ENCODE results near the gene GATA2.

The GATA2 gene

GRCh38 chr3:128487538-128487812 is 5.5 kb downstream of the GATA2 start:
- DNase-seq = no peak

GRCh38 chr3:128486681-128487537 is 6.1 kb downstream of the GATA2 start:
- DNase-seq = no peak

- DNase-seq = no peak
Observed at GRCh38 chr3:128486205-128486628, 6.8 kb downstream of the GATA2 start.

GRCh38 chr3:128485282-128486204 is 7.5 kb downstream of the GATA2 start:
- DNase-seq = no peak

- no peak for DNase-seq
Observed at GRCh38 chr3:128484404-128485281, 8.4 kb downstream of the GATA2 start.

GRCh38 chr3:128483657-128484403 is 9.2 kb downstream of the GATA2 start:
- no peak for DNase-seq

GRCh38 chr3:128482666-128483656 is 10.0 kb downstream of the GATA2 start:
- DNase-seq = no peak

GRCh38 chr3:128482175-128482574 is 10.8 kb downstream of the GATA2 start:
- no peak for DNase-seq

GRCh38 chr3:128481438-128481942 is 11.5 kb downstream of the GATA2 start:
- DNase-seq = no peak

GRCh38 chr3:128480717-128481437 is 12.1 kb downstream of the GATA2 start:
- no peak for DNase-seq

GRCh38 chr3:128480278-128480677 is 12.7 kb downstream of the GATA2 start:
- no peak for DNase-seq

- no peak for DNase-seq
Observed at GRCh38 chr3:128479558-128480086, 13.4 kb downstream of the GATA2 start.

- DNase-seq = no peak
Observed at GRCh38 chr3:128478576-128479506, 14.2 kb downstream of the GATA2 start.

- DNase-seq = no peak
Observed at GRCh38 chr3:128476659-128477058, 16.3 kb downstream of the GATA2 start.

- DNase-seq = no peak
Observed at GRCh38 chr3:128475355-128475754, 17.6 kb downstream of the GATA2 start.

- DNase-seq = no peak
Observed at GRCh38 chr3:128473737-128474136, 19.3 kb downstream of the GATA2 start.

- DNase-seq = no peak
Observed at GRCh38 chr3:128473180-128473519, 19.9 kb downstream of the GATA2 start.

- no peak for DNase-seq
Observed at GRCh38 chr3:128472449-128473179, 20.4 kb downstream of the GATA2 start.

Measured in SHP77 treated with DMSO at 0.1 percent for 48 hours (cell line).